GM19239 (cell line): Measurements from ENCODE around the gene PDE10A.
"Not testable (repeated sequence)": the region's sequence is repeated elsewhere in the genome, so short reads cannot be mapped to it uniquely, and the experiment has no call there.

ENCODE experiments used
- DNase-seq: peaks from one replicate; pipeline ENCODE4 v3.0.0; 2011; ENCODE audit warnings: low spot score; ENCODE audit not compliant: insufficient read length
- FAIRE-seq: peaks from 2 replicates; lab custom pipeline; 2011; peaks lifted over from hg19 to GRCh38; lab: Jason Lieb, UNC

The PDE10A gene

DNA sequence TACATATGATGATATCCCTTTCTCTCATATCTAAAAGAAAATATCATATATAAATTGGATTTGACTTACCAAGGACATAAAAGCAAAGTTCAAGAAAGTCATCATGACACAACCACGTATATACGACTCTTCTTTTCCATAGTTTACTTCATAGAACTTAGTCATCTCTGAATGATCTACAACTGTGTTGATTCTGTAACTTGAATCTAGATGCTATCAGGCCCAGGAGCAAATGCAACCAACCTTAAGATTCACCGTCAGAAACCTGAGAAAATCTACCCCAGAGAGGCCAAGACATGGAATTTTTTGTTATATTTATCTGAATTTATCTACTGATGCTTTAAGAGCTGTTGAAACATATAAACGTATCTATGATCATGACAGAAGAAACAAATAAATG lies 165.6 kb downstream of the PDE10A start:
- FAIRE-seq (no peak), DNase-seq (no peak)

DNA sequence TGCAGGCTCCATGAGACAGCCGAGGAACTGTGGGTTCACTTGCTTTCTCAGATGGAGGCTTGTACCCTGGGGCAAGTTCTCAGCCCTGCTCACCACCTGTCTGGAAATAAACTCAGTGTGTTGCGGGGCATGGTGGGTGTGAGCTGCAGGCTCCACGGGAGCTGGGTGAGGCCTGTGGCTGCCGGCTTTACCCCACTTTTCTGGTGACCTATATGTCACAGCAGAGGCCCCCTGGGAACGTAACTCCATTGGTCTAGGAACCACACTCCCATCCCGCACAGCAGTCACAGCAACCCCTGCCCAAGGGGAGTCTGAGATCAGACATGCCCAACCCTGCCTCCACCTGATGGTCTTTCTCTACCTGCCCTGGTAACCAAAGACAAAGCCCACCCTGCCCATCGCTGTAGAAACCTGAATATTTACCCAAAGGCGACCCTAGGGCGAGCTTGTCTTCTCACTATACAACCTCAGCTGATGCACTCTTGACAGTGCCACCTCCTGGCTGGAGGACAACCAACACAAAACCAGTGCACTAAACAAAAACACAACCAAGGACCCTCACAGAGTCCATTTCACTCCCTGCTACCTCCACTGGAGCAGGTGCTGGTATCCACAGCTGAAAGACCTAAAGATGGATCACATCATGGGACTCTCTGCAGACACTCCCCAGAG lies 174.3 kb downstream of the PDE10A start:
- FAIRE-seq = no peak
- no peak for DNase-seq

DNA sequence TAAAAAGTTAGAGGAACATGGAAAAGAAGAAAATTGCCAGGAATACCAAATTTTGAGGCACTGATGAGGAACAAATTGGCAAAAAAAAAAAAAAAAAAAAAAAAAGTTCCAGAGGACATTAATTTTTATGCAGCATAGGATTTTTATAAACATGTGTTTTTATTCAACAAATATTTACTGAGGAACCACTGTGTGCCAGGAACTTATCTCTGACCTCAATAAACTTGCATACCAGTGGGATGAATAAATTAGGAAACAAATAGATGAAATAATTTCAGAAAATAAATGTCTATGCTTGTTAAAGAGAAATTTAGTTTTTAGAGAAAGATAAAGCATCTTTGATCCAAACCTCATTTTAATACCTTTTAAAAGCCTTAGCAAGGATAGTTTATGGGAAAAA lies 175.1 kb downstream of the PDE10A start:
- DNase-seq = no peak
- FAIRE-seq = no peak

DNA sequence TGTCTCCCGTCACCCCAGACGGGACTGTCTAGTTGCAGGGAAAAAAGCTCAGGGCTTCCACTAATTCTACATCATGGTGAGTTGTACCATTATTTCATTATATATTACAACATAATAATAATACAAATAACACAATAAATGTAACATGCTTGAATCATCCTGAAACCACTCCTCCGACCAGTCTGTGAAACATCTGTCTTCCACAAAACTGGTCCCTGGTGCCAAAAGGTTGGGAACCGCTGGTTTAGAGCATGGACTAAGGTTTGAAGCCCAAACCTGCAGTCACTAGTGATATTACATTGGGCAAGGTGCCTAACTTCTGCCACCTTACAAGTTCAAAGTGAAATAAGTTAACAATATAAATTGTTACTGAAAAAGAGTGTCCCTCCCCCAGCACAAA lies 175.7 kb downstream of the PDE10A start:
- DNase-seq = no peak
- FAIRE-seq = no peak

DNA sequence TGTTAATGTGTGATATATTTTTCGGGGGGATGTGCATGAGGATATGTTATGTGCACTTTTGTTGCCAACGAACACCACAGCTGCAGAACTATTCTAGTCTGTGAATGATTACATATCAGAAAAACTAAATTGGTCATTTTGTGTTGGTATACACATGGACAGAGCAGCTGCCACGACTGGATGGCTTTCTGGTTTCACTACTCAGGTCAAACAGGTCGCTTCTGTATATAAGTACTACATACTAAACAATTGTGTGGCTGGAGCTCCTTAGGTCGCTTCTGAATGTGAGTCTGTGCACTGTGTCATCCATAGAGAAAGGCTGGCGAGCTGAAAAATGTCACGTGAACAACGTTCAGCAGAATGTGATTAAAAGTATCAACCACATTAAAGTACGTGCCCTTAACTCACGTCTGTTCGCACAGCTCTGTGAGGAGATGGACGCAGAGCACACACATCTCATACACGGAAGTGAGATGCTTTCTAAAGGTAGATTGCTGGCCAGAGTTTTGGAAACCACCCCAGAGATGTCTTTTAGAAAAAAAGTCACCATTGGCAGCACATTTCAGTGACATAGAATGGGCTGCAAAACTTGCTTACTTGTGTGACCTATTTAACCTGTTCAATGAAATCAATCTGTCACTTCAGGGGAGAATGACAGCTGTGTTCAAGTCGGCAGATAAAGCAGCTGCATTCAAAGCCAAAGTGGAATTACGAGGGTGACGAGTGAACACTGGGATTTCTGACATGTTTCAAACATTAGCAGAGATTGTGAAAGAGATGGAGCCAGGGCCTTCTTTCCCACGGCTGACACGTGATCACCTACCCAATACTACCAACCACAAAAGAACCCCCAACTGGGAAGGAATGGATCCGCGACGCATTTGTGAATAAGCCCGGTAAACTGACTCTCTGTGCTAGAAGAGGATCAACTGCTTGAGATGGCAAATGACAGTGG lies 176.6 kb downstream of the PDE10A start:
- FAIRE-seq = no peak
- no peak for DNase-seq

DNA sequence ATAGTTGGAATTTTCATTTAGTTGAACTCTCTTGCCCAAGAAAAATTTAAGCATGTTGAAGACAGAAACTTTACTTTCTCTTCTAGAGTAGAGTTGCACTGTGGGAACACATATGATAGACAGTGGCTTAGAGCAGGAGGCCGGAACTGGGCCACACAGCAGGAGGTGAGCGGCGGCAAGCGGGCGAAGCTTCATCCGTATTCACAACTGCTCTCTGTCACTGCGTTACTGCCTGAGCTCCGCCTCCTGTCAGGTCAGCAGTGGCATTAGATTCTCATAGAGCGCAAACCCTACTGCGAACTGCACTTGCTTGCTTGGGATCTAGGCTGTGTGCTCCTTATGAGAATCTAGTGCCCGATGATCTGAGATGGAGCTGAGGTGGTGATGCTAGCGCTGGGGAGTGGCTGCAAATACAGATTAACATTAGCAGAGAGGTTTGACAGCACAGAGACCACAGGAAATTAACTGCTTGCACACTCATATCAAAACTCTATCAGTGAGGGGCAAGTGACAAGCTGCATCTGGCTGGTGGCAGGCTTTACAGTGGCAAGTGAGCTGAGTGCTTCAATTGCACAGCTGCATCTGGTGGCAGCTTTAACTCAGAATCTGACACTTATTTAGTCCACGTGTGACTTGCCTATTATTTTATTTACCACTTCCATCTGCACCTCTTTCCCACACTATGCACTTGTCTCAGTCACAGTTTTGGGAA lies 178.7 kb downstream of the PDE10A start:
- no peak for DNase-seq
- FAIRE-seq = no peak

DNA sequence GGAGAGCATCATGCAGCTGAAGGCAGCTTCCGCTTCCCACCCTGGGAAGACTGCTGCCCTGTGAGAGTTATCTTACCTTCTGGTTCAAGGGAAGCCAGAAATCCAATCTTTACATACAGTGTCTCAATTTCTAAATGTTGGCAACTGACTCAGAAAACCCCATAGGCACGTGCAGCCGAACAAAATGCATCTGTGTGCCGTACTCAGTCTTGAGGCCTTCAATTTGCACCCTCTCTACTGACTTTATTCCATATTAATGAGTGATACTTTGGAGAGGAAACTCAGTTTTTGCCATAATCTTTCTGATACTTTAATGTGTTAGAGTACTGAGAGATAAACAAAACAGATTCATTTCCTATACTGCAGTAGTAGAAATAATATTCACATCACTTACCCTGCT lies 181.1 kb downstream of the PDE10A start:
- DNase-seq (no peak), FAIRE-seq (no peak)

DNA sequence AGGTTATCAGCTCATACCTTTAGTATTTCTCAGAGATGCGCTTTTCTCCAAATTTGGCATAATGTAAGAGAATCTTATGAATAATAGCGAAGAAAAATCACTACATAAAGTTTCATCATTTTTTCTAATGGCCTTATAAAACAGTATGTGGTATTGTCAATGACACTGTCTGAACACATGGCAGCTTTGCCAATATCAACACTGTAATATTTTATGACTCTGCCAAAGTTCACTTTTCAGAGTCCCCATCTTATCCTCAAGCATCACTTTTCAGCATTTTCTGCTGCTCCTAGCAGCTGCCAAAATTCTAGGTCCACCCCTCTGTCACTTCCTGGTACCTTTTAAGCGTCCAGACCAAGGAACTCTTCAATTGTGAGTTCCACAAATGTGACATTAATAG lies 182.1 kb downstream of the PDE10A start:
- DNase-seq = no peak
- no peak for FAIRE-seq

DNA sequence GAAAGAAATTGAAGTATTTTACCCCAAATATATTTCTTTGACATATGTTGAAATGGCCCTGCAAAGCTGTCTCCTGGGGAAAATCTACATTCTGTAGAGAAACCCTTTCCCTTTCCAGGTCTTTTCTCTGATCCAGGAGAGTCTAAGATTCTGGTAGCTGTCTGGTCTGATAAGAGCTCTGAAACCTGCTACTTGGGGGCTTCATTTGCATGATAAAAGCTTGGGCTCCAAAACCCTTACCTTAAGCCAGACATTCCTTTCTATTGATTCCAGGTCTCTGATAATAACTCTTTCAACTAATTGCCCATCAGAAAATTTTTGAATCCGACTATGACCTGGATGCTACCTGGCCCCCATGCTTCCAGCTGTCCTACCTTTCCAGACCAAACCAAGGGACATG lies 184.5 kb downstream of the PDE10A start:
- no peak for DNase-seq
- FAIRE-seq = no peak

DNA sequence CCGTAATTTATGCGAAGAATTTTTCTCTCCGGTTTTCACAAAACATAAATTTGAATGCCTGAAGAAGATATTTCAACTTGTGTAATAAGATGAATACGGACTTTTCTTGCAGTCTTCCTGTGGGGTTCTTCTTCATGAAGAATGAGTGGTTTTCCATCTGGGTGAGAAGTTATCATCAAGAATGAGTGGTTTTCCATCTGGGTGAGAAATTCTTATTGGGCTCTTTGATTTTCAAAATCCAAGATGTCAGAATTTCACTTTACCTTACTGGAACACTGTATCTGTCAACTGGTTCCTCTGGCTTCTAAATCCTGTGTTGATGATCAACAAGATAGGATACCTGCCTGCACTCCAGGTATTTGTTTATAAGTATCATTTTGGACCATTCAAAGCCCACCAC lies 193.6 kb downstream of the PDE10A start:
- FAIRE-seq (no peak), DNase-seq (no peak)

DNA sequence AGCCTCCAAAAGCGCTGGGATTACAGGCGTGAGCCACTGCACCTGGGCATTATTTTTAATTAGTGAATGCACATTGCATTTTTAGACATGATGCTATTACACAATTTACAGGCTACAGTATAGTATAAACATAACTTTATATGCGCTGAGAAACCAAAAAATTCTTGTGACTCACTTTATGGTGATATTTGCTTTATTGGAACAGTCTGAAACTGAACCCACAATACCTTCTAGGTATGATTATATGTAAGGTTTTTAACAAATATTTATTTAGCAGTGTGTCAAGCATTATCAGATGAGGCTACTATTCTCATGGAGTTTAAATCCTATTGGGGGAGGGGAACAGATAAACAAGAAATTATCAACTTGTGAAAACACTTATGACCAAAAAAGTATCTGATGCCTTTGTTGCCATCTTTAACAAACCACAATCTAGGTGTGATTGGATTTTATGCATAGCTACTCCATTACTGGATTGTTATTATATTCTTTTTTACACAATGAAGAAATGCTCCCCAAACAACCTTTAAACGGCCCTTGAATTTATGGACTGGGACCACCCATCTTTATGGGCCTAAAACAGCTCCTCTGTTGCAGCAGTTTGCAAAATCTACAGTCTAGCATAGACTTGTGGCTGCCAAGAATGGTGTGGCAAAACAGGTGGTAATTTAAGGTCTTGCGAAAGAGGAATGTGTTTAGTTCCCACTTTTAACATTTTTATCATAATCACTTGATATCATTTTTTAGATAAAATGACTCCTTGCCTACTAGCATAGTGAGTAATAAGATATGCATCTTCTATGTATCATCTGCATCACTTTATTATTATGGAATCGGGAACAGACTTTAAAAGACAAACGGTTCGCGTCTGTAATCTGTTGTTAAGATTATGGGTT lies 194.5 kb downstream of the PDE10A start:
- no peak for DNase-seq
- FAIRE-seq = no peak

DNA sequence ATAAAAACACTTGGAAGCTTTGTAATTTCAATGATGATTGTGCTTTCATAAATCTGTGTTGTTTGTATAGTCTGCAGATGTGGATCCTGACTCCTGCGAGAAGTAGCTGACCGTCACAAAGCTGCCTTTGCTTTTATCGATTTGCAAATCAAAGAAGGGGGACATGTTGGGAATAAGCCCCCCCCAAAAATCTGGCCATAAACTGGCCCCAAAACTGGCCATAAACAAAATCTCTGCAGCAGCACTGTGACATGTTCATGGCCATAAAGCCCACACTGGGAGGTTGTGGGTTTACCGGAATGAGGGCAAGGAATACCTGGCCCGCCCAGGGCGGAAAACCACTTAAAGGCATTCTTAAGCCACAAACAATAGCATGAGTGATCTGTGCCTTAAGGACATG lies 199.5 kb downstream of the PDE10A start:
- DNase-seq, FAIRE-seq: not testable (repeated sequence)

DNA sequence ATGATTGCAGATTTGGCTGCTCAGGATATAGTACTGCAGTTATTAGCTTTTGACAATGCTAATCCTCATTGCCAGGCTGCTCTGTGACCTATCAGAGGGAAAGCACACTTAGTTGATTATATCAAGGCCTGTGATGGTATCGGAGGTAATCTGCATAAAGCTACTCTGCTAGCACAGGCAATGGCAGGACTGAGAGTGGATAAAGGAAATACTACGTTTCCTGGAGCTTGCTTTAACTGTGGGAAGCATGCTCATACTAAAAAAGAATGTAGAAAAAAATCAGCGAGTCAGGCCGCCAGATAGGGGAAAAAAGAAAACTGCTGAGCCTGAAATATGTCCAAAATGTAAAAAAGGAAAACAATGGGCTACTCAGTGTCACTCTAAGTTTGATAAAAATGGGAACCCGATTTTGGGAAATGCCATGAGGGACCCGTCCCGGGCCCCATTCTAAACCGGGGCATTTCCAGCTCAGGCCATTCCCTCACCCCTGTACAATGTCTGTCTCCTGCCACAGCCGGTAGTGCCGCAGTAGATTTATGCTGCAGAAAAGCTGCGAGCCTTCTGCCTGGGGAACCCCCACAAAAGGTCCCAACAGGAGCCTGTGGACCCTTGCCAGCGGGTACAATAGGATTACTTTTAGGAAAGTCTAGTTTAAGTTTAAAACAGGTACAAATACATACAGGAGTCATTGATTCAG lies 203.3 kb downstream of the PDE10A start:
- not testable (repeated sequence) for DNase-seq, FAIRE-seq

DNA sequence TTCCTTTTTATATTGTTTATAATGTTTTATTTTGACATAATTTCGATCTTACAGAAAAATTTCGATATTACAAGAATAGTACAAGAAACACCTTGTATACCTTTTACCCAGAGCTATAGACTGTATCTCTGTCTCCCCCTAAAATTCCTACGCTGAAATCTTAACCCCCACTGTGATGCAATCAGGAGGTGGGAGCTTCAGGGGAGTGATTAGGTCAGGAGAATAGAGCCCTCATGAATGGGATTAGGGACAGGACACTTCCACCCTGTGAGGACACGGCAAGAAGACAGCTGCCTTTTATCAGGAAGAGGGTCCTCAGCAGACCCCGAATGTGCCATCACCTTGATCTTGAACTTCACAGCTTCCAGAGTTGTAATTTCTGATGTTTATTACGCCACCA lies 204.9 kb downstream of the PDE10A start:
- DNase-seq = no peak
- FAIRE-seq = no peak

DNA sequence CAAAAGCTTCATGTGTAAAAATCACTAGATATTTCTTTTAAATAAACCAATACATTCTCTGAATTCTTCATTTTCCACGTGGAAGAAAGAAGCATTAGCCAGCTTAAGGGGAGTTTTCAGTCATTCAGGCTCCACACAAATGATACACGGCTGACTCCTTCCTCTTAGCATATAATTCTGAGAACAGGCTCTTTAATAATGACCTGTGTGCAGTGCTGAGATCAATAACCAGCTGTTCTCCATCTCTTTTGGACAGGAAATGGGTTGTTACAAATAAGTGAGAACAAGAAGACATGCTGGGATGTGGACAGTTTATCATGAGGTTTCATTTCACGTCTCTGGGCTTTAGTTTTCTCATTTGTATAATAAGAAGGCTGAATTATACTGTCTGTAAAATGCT lies 206.8 kb downstream of the PDE10A start:
- no peak for DNase-seq
- no peak for FAIRE-seq

DNA sequence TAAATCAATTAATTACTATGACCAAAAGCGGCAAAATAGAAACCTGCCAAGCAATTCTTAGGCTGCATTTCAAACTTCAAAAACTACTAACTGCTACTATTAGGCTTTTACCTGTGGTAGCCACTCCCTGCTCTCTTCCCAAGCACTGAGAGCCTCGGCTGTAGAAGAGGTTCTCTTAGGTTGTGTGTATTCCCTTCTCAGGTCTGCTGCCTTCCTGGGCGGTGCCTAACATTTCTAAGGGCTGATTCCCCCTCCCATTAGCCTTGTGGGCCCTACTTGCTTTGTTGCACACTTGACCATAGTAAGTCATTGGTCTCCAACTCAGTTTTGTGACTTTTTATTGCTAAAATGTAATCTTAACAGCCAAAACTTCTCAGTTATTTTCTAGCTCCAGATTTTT lies 207.6 kb downstream of the PDE10A start:
- FAIRE-seq = no peak
- DNase-seq = no peak

DNA sequence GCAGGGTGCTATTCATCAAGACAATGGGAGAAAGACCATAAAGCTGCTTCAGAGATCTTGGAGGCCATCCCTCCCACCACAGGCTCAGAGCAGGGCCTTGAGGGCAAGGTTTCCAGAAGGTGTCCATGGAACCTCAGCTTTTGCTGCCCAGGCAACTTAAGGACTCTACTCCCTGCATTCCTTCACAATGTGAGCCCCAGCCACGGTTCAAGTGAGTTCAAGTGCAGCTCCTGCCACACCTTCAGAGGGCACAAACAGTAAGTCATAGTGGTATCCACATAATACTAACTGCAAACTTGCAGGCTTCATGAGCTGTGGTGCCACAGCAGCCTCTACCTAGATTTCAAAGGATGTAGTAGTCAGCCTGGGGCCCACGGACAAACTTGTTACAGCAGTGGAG lies 209.6 kb downstream of the PDE10A start:
- FAIRE-seq = no peak

DNA sequence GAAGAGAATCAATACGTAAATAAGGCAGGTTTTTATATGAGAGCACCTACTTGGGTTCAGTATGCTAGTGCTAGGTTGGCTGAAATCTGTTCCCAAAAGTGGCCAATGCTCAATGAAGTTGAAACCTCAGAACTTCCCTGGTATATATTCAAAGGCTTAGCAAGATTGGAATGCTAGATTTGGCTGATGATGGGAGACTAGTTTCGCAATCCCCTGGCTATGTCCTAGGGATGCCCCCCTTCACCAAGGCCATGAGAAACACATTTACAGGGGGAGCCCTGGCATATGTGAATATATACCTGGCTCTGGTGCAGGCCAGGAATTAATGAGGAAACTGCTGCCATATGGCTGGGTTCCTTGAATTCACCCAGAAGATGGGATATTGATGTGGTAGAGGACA lies 211.2 kb downstream of the PDE10A start:
- DNase-seq (no peak), FAIRE-seq (no peak)

More for the DNA sequence above, 209.6 kb downstream of the PDE10A start:
- no peak for DNase-seq

DNA sequence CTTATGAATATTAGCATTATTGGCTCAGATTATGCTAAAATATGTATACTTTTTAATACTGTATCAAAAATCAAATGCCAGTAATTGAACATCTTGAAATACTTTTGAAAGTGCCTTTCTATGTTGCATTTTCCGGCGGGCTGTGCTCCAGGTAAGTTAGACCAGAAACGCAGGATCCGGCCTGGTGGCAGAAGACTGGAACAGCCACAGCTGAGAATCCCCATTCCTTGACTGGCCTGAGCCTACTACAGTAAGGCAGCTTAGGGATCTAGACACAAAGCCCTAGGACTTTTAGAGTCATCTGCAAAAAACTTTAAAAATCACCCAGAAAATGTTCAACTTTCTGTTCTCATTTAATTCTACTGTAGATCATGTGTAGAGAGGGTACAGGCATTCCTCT lies 214.8 kb downstream of the PDE10A start:
- FAIRE-seq (no peak), DNase-seq (no peak)
